T-helper 9 cell (primary cell): Measurements from ENCODE around the gene PCDHB11.
A peak's percentile ranks its signal among the peaks of the same experiment; 100 is the strongest.
"Not testable (repeated sequence)": the region's sequence is repeated elsewhere in the genome, so short reads cannot be mapped to it uniquely, and the experiment has no call there.

Experiments
- DNase-seq: peaks from one replicate; pipeline ENCODE4 v3.0.0-alpha.2; 2020
- total RNA-seq, 2 donors: gene quantifications; one replicate each; lab custom pipeline; 2026; lab: John Stamatoyannopoulos, UW

The PCDHB11 gene
- total RNA-seq, result 0 reads per million in 2 donors

DNA sequence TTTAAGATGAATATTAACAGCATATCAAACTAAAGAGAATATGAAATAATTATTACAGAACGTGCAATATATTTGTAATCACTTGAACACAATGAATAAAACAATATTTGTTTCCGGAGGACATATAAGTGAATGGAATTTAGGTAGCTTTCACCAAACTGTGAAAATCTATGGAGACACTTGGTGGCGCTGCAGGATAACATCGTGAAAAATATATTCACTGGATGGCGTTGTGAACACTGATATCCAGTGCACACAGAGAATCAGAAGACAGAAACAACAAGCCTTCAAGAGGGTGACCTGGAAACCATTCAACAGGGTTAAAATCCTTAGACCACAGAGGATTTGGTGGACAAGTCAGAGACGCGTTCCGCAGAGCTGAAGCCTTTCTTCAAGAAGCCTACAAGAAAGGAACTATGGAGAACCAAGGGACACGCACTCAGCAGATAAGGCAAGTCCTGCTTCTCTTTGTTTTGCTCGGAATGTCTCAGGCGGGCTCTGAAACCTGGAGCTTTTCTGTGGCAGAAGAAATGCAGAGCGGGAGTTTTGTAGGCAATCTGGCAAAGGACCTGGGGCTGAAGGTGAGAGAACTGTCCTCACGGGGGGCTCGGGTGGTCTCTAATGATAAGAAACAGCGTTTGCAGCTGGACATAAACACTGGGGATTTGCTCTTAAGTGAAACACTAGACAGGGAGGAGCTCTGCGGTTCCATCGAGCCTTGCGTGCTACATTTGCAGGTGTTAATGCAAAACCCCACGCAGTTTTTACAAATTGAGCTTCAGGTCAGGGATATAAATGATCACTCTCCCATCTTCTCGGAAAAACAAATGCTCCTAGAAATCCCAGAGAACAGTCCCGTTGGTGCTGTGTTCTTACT is at the start of gene PCDHB11:
Gene PCDHB11, plus strand, starts transcription at position 269 of the 877 bp plus-strand sequence. Its CDS starts 148 bp downstream, at position 417.
- no peak for DNase-seq

DNA sequence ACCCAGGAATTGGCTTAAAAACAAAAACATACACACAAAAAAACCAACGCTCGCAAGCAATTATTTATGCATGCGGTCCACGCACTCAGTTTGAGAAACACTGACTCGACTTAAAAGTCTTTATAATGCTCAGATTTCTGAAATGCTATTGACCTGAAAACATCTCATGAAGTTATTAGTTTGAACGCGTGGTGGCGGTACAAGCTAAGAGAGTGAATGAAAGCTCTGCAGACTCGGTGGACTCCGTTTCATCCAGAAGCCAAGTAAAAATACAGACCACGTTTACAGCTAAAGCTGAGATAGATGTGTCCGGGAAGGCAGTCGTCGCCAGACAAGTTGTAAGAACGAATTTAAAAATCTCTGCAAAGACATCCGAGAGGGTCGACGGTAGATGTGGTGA is 49.6 kb upstream of the PCDHB11 start, which contains the start of gene PCDHB6:
Gene PCDHB6, plus strand, starts transcription at position 246 of the 400 bp plus-strand sequence. CDS start 201 bp downstream, outside the sequence.
- DNase-seq, result no peak

DNA sequence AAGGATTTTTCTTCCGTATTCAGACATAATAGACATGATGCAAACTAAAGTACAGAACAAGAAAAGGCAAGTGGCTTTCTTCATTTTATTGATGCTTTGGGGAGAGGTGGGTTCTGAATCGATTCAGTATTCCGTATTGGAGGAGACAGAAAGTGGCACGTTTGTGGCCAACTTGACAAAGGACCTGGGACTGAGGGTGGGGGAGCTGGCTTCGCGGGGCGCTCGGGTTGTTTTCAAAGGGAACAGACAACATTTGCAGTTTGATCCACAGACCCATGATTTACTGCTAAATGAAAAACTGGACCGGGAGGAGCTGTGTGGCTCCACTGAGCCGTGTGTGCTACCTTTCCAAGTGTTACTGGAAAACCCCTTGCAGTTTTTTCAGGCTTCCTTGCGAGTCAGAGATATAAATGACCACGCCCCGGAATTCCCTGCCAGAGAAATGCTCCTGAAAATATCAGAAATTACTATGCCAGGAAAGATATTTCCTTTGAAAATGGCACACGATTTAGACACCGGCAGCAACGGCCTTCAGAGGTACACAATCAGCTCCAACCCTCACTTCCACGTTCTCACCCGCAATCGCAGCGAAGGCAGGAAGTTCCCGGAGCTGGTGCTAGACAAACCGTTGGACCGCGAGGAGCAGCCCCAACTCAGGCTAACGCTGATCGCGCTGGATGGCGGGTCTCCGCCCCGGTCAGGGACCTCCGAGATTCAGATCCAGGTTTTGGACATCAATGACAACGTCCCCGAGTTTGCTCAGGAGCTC is 49.0 kb upstream of the PCDHB11 start:
- DNase-seq, result no peak

DNA sequence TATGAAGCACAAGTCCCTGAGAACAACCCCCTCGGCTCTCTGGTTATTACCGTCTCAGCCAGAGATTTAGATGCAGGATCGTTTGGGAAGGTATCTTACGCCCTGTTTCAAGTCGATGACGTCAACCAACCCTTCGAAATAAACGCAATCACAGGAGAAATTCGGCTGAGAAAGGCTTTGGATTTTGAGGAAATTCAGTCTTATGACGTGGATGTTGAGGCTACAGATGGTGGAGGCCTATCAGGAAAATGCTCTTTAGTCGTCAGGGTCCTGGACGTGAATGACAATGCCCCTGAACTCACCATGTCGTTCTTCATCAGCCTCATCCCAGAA is 48.5 kb upstream of the PCDHB11 start:
- no peak for DNase-seq

DNA sequence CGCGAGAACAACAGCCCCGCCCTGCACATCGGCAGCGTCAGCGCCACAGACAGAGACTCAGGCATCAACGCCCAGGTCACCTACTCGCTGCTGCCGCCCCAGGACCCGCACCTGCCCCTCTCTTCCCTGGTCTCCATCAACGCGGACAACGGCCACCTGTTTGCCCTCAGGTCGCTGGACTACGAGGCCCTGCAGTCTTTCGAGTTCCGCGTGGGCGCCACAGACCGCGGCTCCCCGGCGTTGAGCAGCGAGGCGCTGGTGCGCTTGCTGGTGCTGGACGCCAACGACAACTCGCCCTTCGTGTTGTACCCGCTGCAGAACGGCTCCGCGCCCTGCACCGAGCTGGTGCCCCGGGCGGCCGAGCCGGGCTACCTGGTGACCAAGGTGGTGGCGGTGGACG is 47.8 kb upstream of the PCDHB11 start:
- not testable (repeated sequence) for DNase-seq

DNA sequence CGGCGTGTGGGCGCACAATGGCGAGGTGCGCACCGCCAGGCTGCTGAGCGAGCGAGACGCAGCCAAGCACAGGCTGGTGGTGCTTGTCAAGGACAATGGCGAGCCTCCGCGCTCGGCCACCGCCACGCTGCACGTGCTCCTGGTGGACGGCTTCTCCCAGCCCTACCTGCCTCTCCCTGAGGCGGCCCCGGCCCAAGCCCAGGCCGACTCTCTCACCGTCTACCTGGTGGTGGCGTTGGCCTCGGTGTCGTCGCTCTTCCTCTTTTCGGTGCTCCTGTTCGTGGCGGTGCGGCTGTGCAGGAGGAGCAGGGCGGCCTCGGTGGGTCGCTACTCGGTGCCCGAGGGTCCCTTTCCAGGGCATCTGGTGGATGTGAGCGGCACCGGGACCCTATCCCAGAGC is 47.3 kb upstream of the PCDHB11 start:
- not testable (repeated sequence) for DNase-seq

DNA sequence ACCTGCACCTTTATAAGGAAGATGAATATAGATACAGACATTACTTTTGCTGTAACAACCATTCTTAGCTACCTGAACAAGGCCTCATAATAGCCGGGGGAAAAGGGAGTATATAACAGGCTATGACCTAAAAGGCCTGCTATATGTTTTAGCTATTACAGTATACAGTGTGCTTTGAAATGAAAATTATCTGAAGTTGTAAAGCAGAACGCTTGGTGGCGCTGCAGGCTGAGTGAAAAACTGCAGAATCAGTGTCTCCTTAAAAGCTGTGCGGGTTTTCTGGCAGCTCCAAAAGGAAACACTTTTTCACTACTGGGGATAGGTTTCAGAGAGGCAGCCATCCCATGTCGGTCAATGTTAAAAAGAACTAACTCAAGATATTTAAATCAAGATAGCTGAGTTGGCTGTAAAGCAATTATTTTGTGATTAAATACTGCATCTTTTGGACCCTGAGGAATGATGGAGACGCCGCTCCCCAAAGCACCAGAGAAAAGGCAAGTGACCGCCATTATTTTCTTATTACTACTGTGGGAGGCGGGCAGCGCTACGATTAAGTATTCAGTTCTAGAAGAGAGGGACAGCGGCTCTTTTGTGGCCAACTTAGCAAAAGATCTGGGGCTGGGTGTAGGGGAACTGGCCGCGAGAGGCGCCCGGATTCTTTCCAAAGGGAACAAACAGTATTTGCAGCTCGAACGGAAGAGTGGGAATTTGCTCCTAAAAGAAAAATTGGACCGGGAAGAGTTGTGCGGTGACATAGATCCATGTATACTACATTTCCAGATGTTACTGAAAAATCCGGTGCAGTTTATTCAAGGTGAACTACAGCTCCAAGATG is 43.7 kb upstream of the PCDHB11 start:
- DNase-seq, result no peak

DNA sequence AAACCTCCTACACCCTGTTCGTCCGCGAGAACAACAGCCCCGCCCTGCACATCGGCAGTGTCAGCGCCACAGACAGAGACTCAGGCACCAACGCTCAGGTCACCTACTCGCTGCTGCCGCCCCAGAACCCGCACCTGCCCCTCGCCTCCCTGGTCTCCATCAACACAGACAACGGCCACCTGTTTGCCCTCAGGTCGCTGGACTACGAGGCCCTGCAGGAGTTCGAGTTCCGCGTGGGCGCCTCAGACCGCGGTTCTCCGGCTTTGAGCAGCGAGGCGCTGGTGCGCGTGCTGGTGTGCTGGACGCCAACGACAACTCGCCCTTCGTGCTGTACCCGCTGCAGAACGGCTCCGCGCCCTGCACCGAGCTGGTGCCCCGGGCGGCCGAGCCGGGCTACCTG is 42.1 kb upstream of the PCDHB11 start:
- not testable (repeated sequence) for DNase-seq

DNA sequence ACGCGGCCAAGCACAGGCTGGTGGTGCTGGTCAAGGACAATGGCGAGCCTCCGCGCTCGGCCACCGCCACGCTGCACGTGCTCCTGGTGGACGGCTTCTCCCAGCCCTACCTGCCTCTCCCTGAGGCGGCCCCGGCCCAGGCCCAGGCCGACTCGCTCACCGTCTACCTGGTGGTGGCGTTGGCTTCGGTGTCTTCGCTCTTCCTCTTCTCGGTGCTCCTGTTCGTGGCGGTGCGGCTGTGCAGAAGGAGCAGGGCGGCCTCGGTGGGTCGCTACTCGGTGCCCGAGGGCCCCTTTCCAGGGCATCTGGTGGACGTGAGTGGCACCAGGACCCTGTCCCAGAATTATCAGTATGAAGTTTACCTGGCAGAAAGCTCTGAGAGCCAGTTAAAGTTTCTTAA is 41.5 kb upstream of the PCDHB11 start:
- not testable (repeated sequence) for DNase-seq

DNA sequence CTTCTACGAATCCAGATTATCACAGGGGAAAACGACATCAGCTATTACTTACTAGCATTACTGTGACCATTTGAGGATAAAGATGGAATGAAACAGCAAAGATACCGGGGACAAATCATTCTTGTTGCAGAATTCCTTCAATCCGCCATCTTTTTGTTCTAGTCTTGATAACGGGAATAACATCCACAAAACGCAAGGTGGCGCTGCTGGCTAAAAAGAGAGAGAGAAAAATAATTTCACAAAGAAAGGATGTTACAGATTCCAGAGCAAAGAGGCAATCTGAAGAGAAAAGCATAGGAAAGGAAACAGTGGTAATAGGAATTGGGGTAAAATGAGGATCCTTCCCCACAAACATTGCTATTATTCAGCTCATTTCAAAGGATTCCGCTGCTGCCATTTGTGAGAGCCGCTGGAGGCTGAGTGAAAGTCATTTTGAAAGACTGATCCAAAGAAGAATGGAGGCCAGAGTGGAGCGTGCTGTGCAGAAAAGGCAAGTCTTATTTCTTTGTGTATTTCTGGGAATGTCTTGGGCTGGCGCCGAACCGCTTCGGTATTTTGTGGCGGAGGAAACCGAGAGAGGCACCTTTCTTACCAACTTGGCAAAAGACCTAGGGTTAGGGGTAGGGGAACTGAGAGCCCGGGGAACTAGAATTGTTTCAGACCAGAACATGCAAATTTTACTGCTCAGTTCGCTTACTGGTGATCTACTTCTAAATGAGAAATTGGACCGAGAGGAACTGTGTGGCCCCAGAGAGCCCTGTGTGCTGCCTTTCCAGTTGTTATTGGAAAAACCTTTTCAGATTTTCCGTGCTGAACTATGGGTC is 26.8 kb upstream of the PCDHB11 start, which contains the start of gene PCDHB7:
Gene PCDHB7, plus strand, starts transcription at position 264 of the 824 bp plus-strand sequence. Its CDS starts 192 bp downstream, at position 456.
- DNase-seq, result peak; percentile 11

DNA sequence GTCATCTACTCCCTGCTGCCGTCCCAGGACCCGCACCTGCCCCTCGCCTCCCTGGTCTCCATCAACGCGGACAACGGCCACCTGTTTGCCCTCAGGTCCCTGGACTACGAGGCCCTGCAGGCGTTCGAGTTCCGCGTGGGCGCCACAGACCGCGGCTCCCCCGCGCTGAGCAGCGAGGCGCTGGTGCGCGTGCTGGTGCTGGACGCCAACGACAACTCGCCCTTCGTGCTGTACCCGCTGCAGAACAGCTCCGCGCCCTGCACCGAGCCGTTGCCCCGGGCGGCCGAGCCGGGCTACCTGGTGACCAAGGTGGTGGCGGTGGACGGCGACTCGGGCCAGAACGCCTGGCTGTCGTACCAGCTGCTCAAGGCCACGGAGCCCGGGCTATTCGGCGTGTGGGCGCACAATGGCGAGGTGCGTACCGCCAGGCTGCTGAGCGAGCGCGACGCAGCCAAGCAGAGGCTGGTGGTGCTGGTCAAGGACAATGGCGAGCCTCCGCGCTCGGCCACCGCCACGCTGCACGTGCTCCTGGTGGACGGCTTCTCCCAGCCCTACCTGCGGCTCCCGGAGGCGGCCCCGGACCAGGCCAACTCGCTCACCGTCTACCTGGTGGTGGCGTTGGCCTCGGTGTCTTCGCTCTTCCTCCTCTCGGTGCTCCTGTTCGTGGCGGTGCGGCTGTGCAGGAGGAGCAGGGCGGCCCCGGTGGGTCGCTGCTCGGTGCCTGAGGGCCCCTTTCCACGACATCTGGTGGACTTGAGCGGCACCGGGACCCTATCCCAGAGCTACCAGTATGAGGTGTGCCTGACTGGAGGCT is 24.9 kb upstream of the PCDHB11 start:
- DNase-seq, result not testable (repeated sequence)

DNA sequence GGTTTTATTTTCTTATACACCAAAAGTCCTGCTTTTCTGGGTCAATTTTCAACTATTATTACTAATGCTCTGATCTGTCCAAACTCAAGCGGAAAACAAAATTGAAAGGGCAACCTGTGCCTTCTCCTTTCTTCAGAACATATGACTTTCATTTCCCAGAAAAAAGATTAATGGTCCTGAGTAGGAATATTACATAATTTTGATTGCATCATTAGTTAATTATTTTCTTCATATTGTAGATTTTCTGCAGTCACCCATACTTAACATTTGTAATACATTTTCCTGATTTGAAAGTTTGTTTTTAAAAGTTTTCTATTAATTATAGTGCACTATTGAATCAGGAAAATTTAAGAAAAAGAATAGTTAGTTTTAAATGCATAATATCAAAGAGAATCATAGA is 23.5 kb upstream of the PCDHB11 start:
- DNase-seq, result no peak

DNA sequence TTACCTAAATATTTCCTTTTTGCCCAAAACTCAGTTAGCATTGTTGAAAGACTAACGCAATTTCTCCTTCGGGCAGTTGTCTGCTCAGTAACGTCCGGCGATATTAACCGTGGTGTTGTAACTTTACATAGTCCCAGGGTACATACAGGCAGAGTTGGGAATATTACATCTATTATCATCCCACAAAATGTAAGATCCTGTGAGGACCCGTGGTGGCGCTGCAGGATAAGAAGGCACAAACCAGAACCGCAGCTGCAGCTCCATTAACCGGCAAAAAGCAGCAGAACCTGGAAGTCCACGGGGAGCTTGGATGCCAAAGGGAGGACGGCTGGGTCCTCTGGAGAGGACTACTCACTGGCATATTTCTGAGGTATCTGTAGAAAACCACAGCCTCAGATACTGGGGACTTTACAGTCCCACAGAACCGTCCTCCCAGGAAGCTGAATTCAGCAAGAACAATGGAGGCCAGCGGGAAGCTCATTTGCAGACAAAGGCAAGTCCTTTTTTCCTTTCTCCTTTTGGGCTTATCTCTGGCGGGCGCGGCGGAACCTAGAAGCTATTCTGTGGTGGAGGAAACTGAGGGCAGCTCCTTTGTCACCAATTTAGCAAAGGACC is 21.7 kb upstream of the PCDHB11 start, which contains the start of gene PCDHB8:
Gene PCDHB8, plus strand, starts transcription at position 214 of the 615 bp plus-strand sequence. Its CDS starts 245 bp downstream, at position 459.
- not testable (repeated sequence) for DNase-seq

DNA sequence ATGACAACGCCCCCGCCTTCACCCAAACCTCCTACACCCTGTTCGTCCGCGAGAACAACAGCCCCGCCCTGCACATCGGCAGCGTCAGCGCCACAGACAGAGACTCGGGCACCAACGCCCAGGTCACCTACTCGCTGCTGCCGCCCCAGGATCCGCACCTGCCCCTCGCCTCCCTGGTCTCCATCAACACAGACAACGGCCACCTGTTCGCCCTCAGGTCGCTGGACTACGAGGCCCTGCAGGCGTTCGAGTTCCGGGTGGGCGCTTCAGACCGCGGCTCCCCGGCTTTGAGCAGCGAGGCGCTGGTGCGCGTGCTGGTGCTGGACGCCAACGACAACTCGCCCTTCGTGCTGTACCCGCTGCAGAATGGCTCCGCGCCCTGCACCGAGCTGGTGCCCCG is 20.1 kb upstream of the PCDHB11 start:
- not testable (repeated sequence) for DNase-seq

DNA sequence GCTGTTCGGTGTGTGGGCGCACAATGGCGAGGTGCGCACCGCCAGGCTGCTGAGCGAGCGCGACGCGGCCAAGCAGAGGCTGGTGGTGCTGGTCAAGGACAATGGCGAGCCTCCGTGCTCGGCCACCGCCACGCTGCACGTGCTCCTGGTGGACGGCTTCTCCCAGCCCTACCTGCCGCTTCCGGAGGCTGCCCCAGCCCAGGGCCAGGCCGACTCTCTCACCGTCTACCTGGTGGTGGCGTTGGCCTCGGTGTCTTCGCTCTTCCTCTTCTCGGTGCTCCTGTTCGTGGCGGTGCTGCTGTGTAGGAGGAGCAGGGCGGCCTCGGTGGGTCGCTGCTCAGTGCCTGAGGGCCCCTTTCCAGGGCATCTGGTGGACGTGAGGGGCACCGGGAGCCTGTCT is 19.6 kb upstream of the PCDHB11 start:
- not testable (repeated sequence) for DNase-seq

DNA sequence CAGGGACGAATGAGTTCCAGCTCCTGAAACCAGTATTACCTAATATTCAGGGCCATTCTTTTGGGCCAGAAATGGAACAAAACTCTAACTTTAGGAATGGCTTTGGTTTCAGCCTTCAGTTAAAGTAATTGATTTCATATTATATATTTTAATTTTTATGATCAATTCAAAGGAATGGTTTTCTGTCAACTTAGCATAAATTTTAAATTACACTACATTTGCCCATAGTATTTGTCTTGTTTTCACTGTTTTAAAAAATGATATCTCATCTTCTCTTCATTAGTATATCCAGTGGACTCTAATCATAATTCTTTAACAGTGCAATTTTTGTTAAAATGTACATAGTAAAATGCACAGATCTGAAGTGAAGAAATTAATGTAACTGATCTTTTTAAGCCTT is 19.1 kb upstream of the PCDHB11 start:
- no peak for DNase-seq

DNA sequence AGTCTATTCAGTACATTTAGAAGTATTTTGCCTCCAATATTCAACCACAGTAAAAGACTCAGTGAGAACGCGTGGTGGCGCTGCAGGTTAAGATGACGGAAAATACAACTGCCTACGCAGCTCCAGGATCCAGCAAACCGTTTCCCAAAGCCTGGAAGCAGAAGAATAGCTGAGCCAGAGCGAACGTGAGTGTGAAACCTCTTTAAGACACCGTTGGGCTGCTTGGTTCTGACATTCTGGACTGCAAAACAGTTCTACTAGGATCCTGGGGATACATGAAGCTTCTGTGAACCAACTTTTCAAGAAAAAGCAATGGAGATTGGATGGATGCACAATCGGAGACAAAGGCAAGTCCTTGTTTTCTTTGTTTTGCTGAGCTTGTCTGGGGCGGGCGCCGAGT is 17.2 kb upstream of the PCDHB11 start, which contains the start of gene PCDHB16:
Gene PCDHB16, plus strand, starts transcription at position 140 of the 400 bp plus-strand sequence. Its CDS starts 173 bp downstream, at position 313.
- DNase-seq, result no peak

DNA sequence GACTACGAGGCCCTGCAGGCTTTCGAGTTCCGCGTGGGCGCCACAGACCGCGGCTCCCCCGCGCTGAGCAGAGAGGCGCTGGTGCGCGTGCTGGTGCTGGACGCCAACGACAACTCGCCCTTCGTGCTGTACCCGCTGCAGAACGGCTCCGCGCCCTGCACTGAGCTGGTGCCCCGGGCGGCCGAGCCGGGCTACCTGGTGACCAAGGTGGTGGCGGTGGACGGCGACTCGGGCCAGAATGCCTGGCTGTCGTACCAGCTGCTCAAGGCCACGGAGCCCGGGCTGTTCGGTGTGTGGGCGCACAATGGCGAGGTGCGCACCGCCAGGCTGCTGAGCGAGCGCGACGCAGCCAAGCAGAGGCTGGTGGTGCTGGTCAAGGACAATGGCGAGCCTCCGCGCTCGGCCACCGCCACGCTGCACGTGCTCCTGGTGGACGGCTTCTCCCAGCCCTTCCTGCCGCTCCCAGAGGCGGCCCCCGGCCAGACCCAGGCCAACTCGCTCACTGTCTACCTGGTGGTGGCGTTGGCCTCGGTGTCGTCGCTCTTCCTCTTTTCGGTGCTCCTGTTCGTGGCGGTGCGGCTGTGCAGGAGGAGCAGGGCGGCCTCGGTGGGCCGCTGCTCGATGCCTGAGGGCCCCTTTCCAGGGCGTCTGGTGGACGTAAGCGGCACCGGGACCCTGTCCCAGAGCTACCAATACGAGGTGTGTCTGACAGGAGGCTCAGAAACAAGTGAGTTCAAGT is 15.1 kb upstream of the PCDHB11 start:
- DNase-seq, result not testable (repeated sequence)

DNA sequence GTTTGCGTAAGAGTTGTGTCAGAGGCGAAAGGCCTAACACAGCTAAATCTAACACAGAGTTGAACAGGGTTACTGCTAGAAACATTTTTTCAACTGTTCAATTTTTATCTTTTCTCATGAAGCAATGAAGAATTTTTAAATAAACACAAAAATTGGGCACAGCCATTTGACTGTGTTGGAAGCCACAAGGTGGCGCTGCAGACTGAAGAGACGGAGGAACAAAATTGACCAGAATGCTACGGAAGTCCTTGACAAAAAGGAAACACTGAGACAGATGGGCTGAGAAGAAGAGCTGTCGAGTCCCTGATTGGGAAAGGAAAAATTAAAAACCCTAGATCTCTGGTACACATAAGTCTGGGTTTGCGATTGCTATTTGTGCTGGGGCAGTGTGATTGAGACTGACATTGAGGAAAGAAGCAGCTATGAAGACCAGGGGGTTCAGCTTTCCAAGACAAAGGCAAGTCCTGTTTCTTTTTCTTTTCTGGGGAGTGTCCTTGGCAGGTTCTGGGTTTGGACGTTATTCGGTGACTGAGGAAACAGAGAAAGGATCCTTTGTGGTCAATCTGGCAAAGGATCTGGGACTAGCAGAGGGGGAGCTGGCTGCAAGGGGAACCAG is 12.4 kb upstream of the PCDHB11 start, which contains the start of gene PCDHB9:
Gene PCDHB9, plus strand, starts transcription at position 265 of the 616 bp plus-strand sequence. Its CDS starts 158 bp downstream, at position 423.
- DNase-seq, result peak; percentile 35
